ENCODE measurements around the gene CSTB.

CSTB gene

GRCh38 chr21:43749651-43750262 is 26.4 kb downstream of the CSTB start:
- no peak for DNase-seq (ENCODE audit: low spot score)

GRCh38 chr21:43748622-43749021 is 27.5 kb downstream of the CSTB start:
- DNase-seq (ENCODE audit: low spot score), result no peak

GRCh38 chr21:43745772-43746517 is 30.2 kb downstream of the CSTB start:
- no peak for DNase-seq (ENCODE audit: low spot score)

- no peak for DNase-seq (ENCODE audit: low spot score)
Measured at GRCh38 chr21:43744725-43745124, 31.4 kb downstream of the CSTB start.

GRCh38 chr21:43743947-43744346 is 32.2 kb downstream of the CSTB start:
- no peak for DNase-seq (ENCODE audit: low spot score)

GRCh38 chr21:43741423-43742096 is 34.5 kb downstream of the CSTB start:
- no peak for DNase-seq (ENCODE audit: low spot score)

- DNase-seq (ENCODE audit: low spot score), result no peak
Measured at GRCh38 chr21:43740497-43741156, 35.5 kb downstream of the CSTB start.

GRCh38 chr21:43739621-43740435 is 36.3 kb downstream of the CSTB start:
- no peak for DNase-seq (ENCODE audit: low spot score)

GRCh38 chr21:43737158-43737950 is 38.8 kb downstream of the CSTB start:
- no peak for DNase-seq (ENCODE audit: low spot score)

- DNase-seq (ENCODE audit: low spot score), result no peak
Measured at GRCh38 chr21:43736224-43736883, 39.8 kb downstream of the CSTB start.

- no peak for DNase-seq (ENCODE audit: low spot score)
Measured at GRCh38 chr21:43735236-43736091, 40.6 kb downstream of the CSTB start.

- DNase-seq (ENCODE audit: low spot score), result no peak
Measured at GRCh38 chr21:43734928-43735229, 41.2 kb downstream of the CSTB start.

GRCh38 chr21:43734131-43734927 is 41.8 kb downstream of the CSTB start:
- no peak for DNase-seq (ENCODE audit: low spot score)

GRCh38 chr21:43733529-43734071 is 42.5 kb downstream of the CSTB start:
- DNase-seq (ENCODE audit: low spot score), result no peak

GRCh38 chr21:43733060-43733459 is 43.0 kb downstream of the CSTB start:
- no peak for DNase-seq (ENCODE audit: low spot score)

GRCh38 chr21:43731891-43732711 is 44.0 kb downstream of the CSTB start:
- no peak for DNase-seq (ENCODE audit: low spot score)

- DNase-seq (ENCODE audit: low spot score), result no peak
Measured at GRCh38 chr21:43731476-43731875, 44.6 kb downstream of the CSTB start.

Data from germinal center (tissue), 1 donor.